Measurements from ENCODE around the gene FXN.
"Not testable (repeated sequence)": the region's sequence is repeated elsewhere in the genome, so short reads cannot be mapped to it uniquely, and the experiment has no call there.

FXN gene

DNA sequence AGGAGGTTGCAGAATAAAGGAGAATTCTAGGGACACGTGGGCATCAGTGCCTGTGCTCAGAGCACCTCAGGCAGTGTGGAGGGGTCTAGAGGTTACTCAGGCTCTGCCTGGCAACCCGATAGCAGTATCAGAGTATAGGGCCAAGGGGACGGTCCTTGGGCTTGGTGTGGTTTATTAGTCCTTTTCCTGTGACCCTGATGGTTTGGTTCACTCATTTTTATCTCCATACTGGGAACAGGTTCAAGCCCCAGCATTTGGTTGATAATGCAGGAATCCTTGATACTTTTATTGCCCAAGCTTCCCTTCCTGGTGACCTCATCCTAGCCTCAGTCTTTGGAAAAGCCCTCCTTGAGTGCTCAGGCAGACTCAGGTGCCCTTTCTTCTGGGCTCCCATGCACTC is 35.5 kb downstream of the FXN start:
- DNase-seq, result no peak

DNA sequence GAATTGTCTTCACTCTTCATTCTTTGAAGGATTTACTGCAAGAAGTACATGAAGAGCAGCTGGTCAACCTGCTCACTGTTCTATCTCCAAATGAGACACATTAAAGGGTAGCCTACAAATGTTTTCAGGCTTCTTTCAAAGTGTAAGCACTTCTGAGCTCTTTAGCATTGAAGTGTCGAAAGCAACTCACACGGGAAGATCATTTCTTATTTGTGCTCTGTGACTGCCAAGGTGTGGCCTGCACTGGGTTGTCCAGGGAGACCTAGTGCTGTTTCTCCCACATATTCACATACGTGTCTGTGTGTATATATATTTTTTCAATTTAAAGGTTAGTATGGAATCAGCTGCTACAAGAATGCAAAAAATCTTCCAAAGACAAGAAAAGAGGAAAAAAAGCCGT is 37.6 kb downstream of the FXN start:
- no peak for DNase-seq

DNA sequence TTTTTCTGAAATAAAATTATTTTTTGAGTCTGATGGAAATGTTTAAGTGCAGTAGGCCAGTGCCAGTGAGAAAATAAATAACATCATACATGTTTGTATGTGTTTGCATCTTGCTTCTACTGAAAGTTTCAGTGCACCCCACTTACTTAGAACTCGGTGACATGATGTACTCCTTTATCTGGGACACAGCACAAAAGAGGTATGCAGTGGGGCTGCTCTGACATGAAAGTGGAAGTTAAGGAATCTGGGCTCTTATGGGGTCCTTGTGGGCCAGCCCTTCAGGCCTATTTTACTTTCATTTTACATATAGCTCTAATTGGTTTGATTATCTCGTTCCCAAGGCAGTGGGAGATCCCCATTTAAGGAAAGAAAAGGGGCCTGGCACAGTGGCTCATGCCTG is 39.2 kb downstream of the FXN start:
- no peak for DNase-seq

DNA sequence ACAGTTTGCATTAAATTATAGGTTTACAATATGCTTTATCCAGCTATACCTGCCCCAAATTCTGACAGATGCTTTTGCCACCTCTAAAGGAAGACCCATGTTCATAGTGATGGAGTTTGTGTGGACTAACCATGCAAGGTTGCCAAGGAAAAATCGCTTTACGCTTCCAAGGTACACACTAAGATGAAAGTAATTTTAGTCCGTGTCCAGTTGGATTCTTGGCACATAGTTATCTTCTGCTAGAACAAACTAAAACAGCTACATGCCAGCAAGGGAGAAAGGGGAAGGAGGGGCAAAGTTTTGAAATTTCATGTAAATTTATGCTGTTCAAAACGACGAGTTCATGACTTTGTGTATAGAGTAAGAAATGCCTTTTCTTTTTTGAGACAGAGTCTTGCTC is 41.0 kb downstream of the FXN start:
- no peak for DNase-seq

DNA sequence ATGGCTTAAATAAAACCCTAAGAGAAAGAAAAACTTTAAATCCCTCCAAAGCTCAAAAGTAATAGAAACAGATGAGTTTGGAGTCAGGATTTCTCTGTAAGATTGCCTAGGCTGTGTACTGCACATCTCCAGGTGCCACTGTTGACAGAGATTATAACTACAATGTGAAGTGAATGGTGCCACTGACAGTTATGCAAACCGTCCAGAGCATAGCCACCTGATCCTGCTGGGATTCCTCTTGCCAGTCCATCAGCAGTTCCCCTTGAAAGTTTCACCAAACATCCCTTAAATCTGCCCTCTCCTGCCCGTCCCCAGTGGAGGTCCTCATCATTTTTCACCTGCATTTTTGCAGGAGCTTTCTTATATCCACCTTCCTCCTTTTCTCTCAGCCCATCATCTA is 42.5 kb downstream of the FXN start:
- no peak for DNase-seq

DNA sequence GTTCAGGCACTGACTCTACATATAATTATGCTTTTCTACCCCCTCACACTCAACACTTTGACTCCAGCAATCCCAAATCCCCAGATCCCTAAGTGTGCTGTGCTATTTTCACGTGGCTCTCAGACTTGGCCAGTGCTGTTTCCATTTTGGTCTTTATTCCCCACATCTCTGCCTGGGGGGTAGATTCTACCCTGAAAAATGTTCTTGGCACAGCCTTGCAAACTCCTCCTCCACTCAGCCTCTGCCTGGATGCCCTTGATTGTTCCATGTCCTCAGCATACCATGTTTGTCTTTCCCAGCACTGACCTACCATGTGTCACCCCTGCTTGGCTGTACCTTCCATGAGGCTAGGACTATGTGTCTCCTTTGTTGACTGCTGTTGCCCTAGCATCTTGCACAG is 43.0 kb downstream of the FXN start:
- DNase-seq, result no peak

DNA sequence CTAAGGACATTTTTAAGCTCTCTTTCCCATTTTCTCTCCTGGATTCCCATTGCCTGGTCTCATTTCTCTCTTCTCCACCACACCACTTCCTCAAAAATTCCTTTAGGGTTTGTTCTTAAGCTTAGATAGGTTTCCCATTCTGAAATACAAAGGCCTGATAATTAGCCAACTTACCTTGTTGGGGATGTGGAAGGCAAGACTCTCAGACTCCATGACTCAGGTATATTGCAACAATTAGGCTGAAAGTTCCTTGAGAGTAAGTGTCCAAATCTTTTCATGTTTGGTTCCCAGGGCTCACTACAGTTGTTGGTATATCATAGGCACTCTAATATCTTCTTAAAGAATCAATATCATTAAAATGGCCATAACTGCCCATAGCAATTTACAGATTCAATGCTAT is 43.6 kb downstream of the FXN start:
- no peak for DNase-seq

DNA sequence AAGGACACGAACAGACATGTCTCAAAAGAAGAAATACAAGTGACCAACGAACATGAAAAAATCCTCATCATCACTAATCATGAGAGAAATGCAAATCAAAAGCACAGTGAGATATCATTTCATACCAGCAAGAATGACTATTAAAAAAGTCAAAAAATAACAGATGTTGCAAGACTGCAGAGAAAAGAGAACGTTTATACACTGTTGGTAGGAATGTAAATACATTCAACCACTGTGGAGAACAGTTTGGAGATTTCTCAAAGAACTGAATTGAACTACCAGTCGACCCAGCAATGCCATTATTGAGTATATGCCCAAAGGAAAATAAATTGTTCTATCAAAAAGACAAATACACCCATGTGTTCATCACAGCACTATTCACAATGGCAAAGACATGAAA is 45.7 kb downstream of the FXN start:
- no peak for DNase-seq

DNA sequence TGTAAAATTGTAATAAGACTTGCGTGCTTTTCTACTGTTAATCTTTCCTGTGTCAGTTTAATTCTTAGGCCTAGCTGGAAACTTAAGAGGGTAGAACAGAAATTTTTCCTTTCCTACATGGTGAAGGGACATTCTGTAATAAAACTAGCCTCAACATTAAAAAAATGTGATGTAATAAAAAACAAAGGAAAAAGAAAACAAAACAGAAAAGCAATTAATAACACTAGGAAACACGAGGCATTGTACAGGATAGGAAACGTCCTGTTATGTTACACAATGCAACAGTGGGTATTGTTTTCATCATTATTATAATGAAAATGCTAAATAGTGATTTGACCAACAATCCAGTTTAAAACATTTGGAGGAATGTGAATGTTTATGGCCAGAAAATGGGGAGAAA is 47.8 kb downstream of the FXN start:
- DNase-seq, result no peak

DNA sequence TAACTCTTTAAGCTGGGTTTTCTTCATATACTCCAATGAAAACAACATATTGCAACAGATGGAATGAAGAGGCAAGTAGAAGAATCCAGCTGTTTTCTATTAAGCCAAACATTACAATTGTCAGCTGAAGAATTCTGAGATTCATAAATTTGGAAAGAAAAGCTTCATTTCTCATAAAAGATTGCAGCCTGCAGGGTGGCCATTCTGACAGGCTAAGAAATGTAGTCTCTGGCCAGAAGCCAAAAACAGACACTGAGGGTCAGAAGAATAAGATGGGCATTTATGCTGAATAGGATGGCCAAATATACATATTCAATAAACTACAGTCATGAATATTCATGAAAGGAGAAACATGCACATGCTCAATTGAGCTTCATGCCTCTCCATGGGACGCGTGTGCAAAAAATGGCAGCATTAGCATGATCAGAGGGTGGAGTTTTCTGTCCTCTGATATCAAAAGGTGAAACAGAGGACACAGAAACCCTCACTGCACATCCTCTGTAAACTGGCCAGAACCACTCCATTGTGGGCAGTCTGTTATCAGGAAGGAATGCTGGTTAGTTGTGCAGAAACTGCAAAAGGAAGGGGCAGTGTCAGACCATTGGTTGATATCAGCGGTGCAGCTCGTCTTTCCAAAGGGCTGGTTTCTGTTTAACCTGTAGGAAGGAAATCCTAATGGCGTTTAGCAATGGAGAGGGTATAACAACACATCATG is 50.2 kb downstream of the FXN start:
- no peak for DNase-seq

DNA sequence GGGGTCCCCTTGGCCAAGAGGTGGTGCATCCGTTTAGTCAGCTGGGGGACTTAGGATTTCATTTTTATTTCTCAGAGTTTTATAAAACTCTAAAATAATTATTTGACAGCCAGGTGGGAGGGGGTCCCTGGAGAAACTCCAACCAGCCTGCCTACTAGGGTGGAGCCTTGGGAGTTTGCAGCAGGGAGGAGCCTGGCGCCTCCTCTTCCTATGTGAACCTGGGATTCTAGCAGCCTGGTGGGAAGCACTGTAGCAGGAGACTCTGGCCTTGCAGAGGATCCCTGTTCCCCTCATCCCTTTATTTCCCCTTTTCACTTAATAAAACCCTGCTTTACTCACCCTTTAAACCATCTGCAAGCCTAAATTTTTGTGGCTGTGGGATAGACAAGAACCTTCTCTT is 50.8 kb downstream of the FXN start:
- DNase-seq, result no peak

DNA sequence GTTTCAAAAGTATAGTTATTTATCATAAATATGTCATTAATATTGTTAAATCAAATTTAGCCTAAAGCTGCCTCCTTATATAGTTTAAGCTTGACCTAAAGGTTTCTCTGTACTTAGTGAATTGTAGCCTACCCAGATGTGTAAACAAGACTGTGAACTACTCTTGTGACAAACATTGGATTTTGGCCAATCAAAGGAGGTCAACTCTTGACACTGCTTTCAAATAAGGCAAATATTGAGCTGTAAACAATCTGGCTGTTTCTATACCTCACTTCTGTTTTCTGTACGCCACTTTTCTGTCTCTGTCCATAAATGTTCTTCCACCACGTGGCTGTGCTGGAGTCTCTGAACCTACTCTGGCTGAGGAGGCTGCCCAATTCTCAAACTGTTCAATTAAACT is 51.2 kb downstream of the FXN start:
- DNase-seq, result no peak

DNA sequence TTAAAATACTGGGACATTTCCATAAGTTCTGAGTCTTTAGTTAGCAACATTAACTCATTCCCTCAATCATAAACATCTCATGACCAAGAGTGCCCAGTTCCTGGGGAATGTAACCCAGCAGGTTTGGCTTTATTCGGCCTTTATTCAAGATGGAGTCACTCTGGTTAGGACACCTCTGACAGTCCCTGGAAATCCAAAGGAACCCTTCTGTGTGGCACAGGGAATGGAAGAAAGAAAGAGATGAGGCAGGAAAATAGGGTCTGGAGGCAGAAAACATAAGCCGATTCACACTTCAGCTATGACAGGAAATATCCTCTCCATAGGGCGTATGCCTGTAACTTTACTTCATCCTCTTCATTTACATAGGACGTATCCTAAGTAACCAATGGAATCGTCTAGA is 53.5 kb downstream of the FXN start:
- DNase-seq, result no peak

DNA sequence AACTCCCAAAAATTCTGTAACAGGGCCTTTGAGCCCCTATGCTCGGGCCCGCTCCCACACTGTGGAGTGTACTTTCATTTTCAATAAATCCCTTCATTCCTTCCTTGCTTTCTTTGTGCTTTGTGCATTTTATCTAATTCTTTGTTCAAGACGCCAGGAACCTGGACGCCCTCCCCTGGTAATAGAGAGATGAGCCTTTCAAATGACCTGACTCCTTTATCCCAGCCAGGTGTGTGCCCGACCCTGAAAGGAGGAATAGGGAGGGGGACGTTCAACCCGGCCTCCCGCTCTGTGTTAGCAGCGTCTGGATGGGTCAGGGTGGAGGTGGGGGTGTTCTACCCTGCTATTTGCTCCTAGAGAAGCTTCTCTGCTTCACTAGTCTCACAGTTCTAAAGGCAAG is 53.9 kb downstream of the FXN start:
- no peak for DNase-seq

DNA sequence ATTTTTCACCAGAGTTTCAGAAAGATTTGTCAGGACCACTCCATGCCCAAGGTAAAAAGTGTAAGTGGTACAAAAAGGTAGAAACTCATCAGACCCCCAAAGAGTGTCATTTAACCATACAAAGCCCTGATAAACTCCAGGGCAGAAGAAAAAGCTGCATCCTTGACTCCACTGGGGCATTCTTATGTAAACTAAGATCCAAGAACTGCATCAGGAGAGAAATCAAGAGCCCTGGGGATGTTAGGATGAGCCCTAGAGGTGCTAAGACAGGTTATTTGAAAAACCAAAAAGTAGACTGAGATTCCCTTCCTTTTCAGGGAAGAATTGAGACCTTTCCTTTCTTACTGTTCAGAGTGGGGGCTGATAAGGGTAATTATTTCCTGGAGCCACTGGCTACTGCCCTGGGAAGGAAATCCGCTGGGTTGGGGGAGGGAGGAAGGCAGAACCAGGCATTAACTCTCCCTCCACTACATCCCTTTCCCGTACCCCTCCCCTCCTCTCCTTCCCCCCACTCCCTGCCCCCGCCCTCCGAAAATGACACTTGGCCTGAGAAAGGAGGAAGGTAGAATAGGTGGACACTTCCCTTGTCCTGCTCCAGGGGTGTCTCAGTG is 54.7 kb downstream of the FXN start:
- DNase-seq, result no peak

DNA sequence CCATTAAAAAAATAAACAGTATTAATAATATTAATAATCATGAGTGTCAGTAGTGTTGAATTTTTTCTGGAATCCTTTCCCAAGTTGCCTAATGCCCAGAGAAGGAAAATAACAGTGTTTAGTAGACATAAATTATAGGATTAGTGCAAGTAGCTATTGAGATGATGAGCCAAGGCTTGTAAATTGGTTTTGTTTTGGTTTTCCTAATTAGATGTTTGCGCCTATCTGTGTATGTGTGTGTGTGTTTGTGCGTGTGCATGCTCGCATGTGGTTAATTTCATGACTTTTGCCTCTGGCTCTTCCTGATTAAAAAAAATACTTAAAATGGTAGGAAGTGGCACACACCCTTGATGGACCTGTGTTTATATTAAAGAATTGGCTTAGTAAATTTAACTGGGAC is 55.4 kb downstream of the FXN start:
- DNase-seq, result no peak

DNA sequence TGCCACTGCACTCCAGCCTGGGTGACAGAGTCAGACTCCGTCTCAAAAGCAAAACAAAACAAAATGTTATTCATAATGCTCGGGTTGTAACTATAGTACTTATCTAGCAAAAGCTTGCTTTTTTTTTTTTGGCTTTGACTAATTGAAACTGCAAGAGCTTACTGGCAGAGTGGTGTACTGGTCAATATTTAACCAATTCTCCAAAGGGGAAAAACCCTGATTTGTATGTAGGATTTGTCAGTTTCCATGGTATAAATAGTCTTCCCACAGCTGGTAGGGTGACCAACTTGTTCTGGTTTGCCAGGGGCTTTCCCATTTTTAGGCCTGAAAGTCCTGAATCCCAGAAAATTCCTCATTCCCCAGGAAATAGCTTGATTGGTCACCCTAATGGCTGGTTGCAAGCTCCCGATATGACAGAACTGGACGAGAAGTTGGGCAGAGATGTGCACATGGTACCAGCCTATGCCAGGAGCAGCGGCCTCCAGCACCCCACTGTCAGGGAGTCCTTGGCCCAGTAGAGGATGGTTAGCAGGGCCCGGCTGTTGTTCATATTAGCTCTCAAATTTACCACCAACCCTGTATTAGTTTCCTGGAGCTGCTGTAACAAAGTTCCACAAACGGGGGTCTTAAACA is 58.0 kb downstream of the FXN start:
- DNase-seq, result no peak

DNA sequence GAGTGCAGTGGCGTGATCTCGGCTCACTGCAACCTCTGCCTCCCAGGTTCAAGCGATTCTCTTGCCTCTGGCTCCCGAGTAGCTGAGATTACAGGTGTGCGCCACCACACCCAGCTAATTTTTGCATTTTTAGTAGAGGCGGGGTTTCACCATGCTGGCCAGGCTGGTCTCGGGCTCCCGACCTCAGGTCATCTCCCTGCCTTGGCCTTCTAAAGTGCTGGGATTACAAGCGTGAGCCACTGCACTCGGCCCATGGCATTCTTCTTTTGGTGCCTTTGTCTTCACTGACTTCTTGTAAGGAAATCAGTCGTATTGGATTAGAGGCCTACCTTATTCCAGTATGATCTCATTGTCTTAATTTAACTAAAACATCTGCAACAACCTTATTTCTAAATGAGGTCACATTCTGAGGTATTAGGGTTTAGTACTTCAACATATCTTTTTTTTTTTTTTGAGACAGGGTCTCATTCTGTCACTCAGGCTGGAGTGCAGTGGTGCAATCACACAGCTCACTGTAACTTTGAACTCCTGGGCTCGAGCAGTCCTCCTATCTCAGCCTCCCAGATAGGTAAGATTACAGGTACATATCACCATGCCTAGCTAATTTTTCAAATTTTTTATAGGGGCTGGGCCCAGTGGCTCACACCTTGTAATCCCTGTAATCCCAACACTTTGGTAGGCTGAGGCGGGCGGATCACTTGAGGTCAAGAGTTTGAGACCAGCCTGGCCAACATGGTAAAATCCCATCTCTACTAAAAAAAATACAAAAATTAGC is 59.0 kb downstream of the FXN start:
- DNase-seq, result not testable (repeated sequence)

DNA sequence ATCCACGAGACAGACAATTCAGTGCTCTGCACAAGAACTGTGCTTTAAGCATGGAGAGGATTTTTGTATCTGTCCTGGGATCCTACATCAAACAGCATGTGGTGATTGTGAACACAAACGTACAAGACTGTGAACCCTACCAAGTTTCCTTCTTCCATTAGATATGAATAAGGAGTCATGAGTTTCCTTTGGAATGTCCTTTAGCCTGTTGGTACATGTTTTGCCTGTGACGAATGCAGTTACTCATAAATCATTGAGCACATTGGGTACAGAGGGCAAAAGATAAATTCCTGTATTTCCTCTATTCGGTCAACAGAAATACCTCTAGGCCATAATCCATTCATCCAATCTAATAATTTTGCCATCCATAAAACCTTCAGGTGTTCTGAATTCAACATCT is 61.5 kb downstream of the FXN start:
- no peak for DNase-seq

DNA sequence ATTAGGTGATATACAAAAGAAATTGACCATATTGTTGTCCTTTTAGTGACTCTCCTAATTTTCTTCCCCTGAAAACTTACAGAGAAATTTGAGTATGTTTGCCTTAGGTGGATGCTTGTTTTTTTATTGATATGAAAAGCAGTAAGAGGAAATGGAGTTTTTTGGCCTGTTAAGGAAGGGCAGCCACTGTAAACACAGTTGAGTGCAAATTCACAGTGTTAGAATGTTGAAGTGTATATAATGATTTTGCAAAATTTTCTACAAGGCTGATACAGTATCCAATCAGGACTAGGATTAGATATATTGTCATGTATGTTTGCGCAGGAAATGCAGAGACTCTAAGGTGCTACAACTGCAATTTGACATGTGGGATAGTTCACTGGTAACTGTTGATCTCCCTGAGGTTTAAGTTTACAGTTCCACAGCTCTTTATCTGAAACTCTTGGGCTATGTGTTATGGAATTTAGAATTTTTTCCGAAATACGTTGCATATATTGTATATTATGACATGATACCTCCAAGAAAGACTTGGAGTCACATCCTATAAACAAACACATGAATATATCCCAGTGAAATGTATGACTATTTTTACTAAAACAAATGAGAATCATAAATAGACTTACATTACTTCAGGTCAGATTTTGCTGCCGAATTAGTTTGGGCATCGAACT is 62.5 kb downstream of the FXN start:
- DNase-seq, result no peak

DNA sequence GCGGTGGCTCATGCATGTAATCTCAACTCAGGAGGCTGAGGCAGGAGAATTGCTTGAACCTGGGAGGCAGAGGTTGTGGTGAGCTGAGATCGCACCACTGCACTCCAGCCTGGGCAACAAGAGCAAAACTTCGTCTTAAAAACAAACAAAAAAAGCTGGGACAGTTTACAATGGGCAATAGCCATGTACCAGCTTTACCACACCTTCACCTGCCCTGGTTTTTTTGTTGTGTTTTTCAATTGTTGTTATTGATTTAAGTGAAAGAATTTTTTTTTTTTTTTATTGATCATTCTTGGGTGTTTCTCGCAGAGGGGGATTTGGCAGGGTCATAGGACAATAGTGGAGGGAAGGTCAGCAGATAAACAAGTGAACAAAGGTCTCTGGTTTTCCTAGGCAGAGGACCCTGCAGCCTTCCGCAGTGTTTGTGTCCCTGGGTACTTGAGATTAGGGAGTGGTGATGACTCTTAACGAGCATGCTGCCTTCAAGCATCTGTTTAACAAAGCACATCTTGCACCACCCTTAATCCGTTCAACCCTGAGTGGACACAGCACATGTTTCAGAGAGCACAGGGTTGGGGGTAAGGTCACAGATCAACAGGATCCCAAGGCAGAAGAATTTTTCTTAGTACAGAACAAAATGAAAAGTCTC is 67.9 kb downstream of the FXN start:
- not testable (repeated sequence) for DNase-seq

DNA sequence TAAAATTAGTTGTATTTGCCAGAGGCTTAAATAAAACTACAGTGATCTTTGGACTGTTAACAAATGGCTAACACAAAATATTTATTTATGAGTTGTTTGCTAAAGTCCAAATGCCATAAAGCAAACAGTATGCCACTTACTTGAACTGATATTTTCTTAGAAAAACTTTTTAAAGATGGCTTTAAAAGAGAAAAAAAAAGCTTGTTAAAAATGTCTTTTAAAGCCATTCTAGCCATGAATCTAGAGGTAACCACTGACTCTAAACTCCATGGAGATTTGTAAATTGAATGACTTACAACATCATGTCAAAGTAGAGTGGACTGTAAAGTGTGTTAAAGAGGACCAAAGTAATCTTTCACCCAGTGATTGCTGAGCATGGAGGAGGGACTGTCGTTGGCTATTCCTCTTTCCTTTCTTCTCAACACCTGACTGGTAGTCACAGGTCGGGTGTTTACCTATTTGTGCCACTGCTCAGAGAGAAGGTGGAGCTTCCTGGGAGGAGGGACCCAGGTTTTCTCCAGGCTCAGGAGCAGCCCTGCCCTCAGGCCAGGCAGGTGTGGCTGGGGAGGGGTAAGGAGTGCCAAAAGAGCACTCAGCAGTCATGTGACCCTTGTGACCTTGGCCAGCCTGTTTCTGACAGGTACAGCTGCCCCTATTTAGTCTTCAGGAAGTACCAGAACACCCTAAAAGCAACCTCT is 69.4 kb downstream of the FXN start:
- no peak for DNase-seq
